IPS-18c (cell line): ENCODE results near the gene CAPN2.

ENCODE experiments used
- H3K4me3 ChIP-seq: 2 replicates; pipeline ENCODE4 v1.7.0; 2013; ENCODE audit warnings: low read depth, mild to moderate bottlenecking, low read length, moderate library complexity; ENCODE audit not compliant: insufficient read depth
- H3K9me3 ChIP-seq: one replicate; pipeline ENCODE4 v1.6.1; 2013; ENCODE audit warnings: mild to moderate bottlenecking, low read length, moderate library complexity; ENCODE audit not compliant: control insufficient read depth, insufficient read depth

CAPN2 gene

DNA sequence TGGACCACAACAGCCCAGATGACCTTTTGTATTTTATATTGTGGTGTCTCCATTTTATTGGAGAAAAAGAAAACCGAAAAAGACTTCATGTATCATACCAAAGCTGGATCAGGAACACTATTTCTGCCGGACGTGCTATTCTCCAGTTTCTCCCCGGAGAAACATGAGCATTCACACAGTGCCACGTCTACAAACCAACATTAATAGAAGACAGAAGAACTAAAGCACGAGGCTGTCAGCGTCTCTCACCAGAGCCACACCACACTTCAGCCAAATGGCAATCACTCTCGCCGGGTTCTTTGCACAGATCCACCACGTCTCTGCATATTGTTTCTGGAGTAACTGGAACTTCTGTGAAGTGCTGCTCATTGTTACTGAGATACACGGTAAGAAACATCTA lies 108.6 kb downstream of the CAPN2 start:
- no peak overlapping the region for H3K4me3 ChIP-seq
- no peaks in the 10 kb centered on the region for H3K9me3 ChIP-seq

DNA sequence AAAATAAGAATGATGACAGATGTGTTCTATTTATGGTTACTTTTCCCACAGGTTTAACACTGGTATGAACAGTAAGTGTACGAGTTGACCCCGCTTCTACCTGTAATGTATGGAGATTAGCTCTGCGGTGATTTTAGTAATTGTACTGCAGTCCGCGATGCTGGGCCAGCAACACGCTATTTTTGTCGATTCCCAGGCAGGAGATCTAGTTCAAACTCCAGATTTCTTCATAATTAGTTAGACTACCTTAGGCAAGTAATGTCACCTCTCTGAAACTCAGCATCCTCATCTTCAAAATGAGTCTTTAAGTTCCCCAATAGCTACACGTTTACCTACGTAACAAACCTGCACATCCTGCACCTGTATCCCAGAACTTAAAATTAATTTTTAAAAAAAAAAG lies 111.9 kb downstream of the CAPN2 start:
- Histone ChIP-seq H3K9me3 (no peaks in the 10 kb centered on the region), H3K4me3 (no peak overlapping the region)

GRCh38 chr1:223824712-223825111 lies 112.4 kb downstream of the CAPN2 start:
- Histone ChIP-seq H3K4me3 (no peak overlapping the region), H3K9me3 (no peaks in the 10 kb centered on the region)
